Measurements from ENCODE around the gene OR1J1.

GRCh38 chr9:122527193-122527592 lies 49.5 kb upstream of the OR1J1 start, which contains the start of gene OR1N1:
- TF ChIP-seq, protein P1, sequence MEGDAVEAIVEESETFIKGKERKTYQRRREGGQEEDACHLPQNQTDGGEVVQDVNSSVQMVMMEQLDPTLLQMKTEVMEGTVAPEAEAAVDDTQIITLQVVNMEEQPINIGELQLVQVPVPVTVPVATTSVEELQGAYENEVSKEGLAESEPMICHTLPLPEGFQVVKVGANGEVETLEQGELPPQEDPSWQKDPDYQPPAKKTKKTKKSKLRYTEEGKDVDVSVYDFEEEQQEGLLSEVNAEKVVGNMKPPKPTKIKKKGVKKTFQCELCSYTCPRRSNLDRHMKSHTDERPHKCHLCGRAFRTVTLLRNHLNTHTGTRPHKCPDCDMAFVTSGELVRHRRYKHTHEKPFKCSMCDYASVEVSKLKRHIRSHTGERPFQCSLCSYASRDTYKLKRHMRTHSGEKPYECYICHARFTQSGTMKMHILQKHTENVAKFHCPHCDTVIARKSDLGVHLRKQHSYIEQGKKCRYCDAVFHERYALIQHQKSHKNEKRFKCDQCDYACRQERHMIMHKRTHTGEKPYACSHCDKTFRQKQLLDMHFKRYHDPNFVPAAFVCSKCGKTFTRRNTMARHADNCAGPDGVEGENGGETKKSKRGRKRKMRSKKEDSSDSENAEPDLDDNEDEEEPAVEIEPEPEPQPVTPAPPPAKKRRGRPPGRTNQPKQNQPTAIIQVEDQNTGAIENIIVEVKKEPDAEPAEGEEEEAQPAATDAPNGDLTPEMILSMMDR (IDR thresholded peaks at IDR 0.05), result no peak
- no peak for TF ChIP-seq ZFX (IDR thresholded peaks at IDR 0.05; ENCODE audit: borderline replicate concordance)
